CD4-positive, alpha-beta T cell (primary cell): ENCODE data around the gene PRSS36. TPM values are rescaled to one million over a fixed set of nuclear protein-coding genes. Genes with fewer than 3 reads are reported as not detected.

Experiments
- ATAC-seq: fragments of 200-7000 bp; cut with Tn5 transposase; one replicate; pipeline ENCODE4 v1.10.0; 2022; ENCODE audit warnings: mild to moderate bottlenecking; ENCODE audit not compliant: poor library complexity
- CTCF ChIA-PET: fragments of 350-600 bp; sonication (Branson Sonifier 250); formaldehyde crosslinking; loops from one replicate; lab custom pipeline; 2021; ENCODE audit warnings: antibody characterized with exemption, inconsistent platforms; lab: Charles Lee
- POLR2A ChIA-PET: fragments of 350-600 bp; sonication (Branson Sonifier 250); formaldehyde crosslinking; loops from one replicate; lab custom pipeline; 2021; ENCODE audit warnings: antibody characterized with exemption, inconsistent platforms; lab: Charles Lee
- DNase-seq, 14 experiments: peaks; one replicate each; pipeline ENCODE4 v3.0.0-alpha.2; 2013 to 2020; ENCODE audit warnings: mixed read lengths in 2 of 14
- H3K27ac ChIP-seq, 2 donors: one replicate each; pipeline versions ENCODE4 v1.5.1 to v1.7.0; 2013; ENCODE audit warnings: low read length in 2 of 2, low read depth in 1 of 2, mild to moderate bottlenecking in 1 of 2
- H3K27me3 ChIP-seq, 2 experiments: 1 replicate in 1 of 2; 2 replicates in 1 of 2; pipeline versions ENCODE4 v1.6.1 to v1.7.0; 2013; ENCODE audit warnings: low read length in 2 of 2, control low read depth in 1 of 2, mild to moderate bottlenecking in 1 of 2, moderate library complexity in 1 of 2; ENCODE audit not compliant: insufficient read depth in 2 of 2, control insufficient read depth in 1 of 2
- H3K36me3 ChIP-seq: one replicate; pipeline ENCODE4 v1.6.1; 2013; ENCODE audit warnings: low read length, control low read depth; ENCODE audit not compliant: insufficient read depth
- H3K4me1 ChIP-seq: one replicate; pipeline ENCODE4 v1.6.1; 2013; ENCODE audit warnings: low read length, control low read depth; ENCODE audit not compliant: insufficient read depth
- H3K4me3 ChIP-seq: one replicate; pipeline ENCODE4 v1.5.1; 2013; ENCODE audit warnings: mild to moderate bottlenecking, low read length, moderate library complexity
- H3K9me3 ChIP-seq, 2 experiments: 1 replicate in 1 of 2; 2 replicates in 1 of 2; pipeline versions ENCODE4 v1.6.1 to v1.7.0; 2013; ENCODE audit warnings: low read length in 2 of 2, mild to moderate bottlenecking in 2 of 2, control low read depth in 1 of 2, moderate library complexity in 1 of 2; ENCODE audit not compliant: control insufficient read depth in 1 of 2, insufficient read depth in 1 of 2
- H3K27ac Mint-ChIP-seq: one replicate; pipeline ENCODE4 v1.8.0; 2020; ENCODE audit warnings: mixed read lengths
- H3K27me3 Mint-ChIP-seq: one replicate; pipeline ENCODE4 v1.8.0; 2021; ENCODE audit warnings: mixed read lengths
- H3K36me3 Mint-ChIP-seq: one replicate; pipeline ENCODE4 v1.8.0; 2021; ENCODE audit warnings: low read depth, mixed read lengths
- H3K4me1 Mint-ChIP-seq: one replicate; pipeline ENCODE4 v1.8.0; 2021; ENCODE audit warnings: low read depth, mixed read lengths
- H3K4me3 Mint-ChIP-seq: one replicate; pipeline ENCODE4 v1.8.0; 2020; ENCODE audit warnings: mild to moderate bottlenecking, mixed read lengths
- H3K9me3 Mint-ChIP-seq: one replicate; pipeline ENCODE4 v1.8.0; 2020; ENCODE audit warnings: mixed read lengths
- intact Hi-C, 2 experiments: fragments of 100-400 bp; cut with DNase I in 1 of 2; cut with micrococcal nuclease in 1 of 2; formaldehyde crosslinking; loops; one replicate each; pipeline versions ENCODE4 v1.15.1 to v1.9.0; 2023 to 2025; cut with DNase I, micrococcal nuclease
- total RNA-seq, 174 experiments: library from RNA in 2 of 174; stranded (reverse) in 2 of 174; gene quantifications; one replicate each; pipeline ENCODE4 v1.2.3 and lab custom pipeline; 2021 to 2026
- TF ChIP-seq, protein P1 (sequence below): fragments of 200-600 bp; IDR thresholded peaks from one replicate; pipeline ENCODE4 v1.8.0; 2022; ENCODE audit warnings: antibody characterized with exemption, mild to moderate bottlenecking

The PRSS36 gene
- total RNA-seq, 2 experiments from 2014 or later: 0.33 to 0.56 TPM

DNA sequence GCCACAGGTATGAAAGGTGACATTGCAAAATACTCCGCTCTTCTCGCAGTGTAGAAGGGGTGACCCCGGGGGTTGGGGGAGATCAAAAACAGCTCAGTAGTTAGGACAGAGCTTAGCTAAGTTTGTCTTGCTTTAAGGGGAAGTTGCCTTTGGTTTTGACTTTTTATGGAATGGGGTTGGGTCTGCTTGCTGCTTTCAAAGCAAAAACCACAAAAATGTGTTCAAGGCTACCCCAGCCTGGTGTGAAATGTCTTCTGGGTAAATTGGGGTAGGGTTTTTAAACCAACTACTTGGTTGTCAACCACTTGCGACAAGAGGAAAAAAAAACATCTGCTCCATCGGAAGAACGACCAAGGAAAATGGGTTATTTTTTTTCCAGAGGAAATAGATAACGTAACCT, 36.3 kb upstream of the PRSS36 start:
- ChIA-PET POLR2A (interaction anchor here (0.6 to 6.6 kb wide), 4 partner anchors 9 to 112 kb away, joined by 4 to 89 read pairs (median 6); partner anchors contain the start of genes PYCARD, ZNF646 and ZNF668), CTCF (interaction anchor here (0.9 kb wide), 1 partner anchor 44 kb away, joined by 3 read pairs; no protein-coding TSS in a partner anchor)
- no peaks in the 10 kb centered on the region for H3K27me3 ChIP-seq
- H3K9me3 ChIP-seq: no peaks in the 10 kb centered on the region
- TF ChIP-seq, protein P1, sequence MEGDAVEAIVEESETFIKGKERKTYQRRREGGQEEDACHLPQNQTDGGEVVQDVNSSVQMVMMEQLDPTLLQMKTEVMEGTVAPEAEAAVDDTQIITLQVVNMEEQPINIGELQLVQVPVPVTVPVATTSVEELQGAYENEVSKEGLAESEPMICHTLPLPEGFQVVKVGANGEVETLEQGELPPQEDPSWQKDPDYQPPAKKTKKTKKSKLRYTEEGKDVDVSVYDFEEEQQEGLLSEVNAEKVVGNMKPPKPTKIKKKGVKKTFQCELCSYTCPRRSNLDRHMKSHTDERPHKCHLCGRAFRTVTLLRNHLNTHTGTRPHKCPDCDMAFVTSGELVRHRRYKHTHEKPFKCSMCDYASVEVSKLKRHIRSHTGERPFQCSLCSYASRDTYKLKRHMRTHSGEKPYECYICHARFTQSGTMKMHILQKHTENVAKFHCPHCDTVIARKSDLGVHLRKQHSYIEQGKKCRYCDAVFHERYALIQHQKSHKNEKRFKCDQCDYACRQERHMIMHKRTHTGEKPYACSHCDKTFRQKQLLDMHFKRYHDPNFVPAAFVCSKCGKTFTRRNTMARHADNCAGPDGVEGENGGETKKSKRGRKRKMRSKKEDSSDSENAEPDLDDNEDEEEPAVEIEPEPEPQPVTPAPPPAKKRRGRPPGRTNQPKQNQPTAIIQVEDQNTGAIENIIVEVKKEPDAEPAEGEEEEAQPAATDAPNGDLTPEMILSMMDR: no peak
- peaks cover 89% of the 10 kb centered on the region for H3K36me3 ChIP-seq
- H3K4me3 ChIP-seq: no peak overlapping the region
- peak overlapping the region; percentile 58 for H3K27ac Mint-ChIP-seq
- H3K4me1 Mint-ChIP-seq: peaks cover 98% of the 10 kb centered on the region
- peaks cover 67% of the 10 kb centered on the region for H3K4me1 ChIP-seq
- ATAC-seq: peak; percentile 15
- H3K4me3 Mint-ChIP-seq: peak overlapping the region; percentile 63
- H3K9me3 Mint-ChIP-seq: no peaks in the 10 kb centered on the region
- peak in 1 of 14 experiments; percentile 40 for DNase-seq
- intact Hi-C loops: loop anchor here (1.0 to 10.0 kb wide), 4 partner anchors 15 to 679 kb away; no protein-coding TSS in a partner anchor
- H3K27me3 Mint-ChIP-seq: no peaks in the 10 kb centered on the region
- no peak overlapping the region for H3K27ac ChIP-seq
- H3K36me3 Mint-ChIP-seq: peaks cover 99% of the 10 kb centered on the region

DNA sequence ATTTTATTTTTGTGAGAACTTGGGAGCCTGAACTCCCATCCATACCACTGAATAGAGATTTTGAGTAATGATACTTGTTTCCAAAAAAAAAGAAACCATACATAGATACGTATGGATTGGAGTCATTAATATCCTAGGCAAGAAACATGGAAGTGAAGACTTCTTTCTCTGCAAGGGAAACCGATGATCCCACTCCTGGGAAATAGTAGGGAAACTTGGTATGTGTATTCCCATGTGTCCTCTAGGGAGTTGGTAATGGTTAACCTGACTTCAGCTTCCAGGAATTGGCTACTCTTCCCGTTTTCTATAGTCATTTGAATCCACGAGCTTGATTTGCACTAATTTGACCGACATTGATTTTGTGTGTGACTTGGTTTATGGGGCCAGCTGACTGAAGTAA, 35.5 kb upstream of the PRSS36 start:
- no peak overlapping the region for H3K4me3 ChIP-seq

DNA sequence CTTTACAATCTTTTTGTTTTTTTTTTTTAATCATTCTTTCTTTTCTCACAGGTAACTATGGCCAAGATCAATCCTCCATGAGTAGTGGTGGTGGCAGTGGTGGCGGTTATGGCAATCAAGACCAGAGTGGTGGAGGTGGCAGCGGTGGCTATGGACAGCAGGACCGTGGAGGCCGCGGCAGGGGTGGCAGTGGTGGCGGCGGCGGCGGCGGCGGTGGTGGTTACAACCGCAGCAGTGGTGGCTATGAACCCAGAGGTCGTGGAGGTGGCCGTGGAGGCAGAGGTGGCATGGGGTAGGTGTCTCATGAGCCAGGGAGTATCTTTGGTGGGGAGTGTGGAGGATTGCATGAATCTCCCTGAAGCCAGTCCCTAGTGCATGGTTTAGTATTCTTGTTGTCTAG, 35.0 kb upstream of the PRSS36 start:
- peak overlapping the region; percentile 58 for H3K27ac Mint-ChIP-seq
- no peaks in the 10 kb centered on the region for H3K27me3 ChIP-seq
- CTCF ChIA-PET: no interaction called here
- intact Hi-C loops: loop anchor here (5.0 to 10.0 kb wide), 5 partner anchors 113 to 680 kb away; partner anchors contain the start of genes STX4 (in 1 of the 2), ZNF646 (in 1 of the 2) and ZNF668 (in 1 of the 2)
- no peaks in the 10 kb centered on the region for H3K9me3 ChIP-seq
- peaks cover 63% of the 10 kb centered on the region for H3K4me1 ChIP-seq
- TF ChIP-seq, protein P1: no peak
- DNase-seq: peak in 1 of 14 experiments; percentile 15
- no peaks in the 10 kb centered on the region for H3K9me3 Mint-ChIP-seq
- H3K36me3 Mint-ChIP-seq: peaks cover 99% of the 10 kb centered on the region
- H3K4me3 Mint-ChIP-seq: peak overlapping the region; percentile 65
- no peak overlapping the region for H3K4me3 ChIP-seq
- H3K27ac ChIP-seq: no peak overlapping the region
- H3K27me3 Mint-ChIP-seq: no peaks in the 10 kb centered on the region
- peaks cover 76% of the 10 kb centered on the region for H3K36me3 ChIP-seq
- peaks cover 90% of the 10 kb centered on the region for H3K4me1 Mint-ChIP-seq
- ATAC-seq: no peak
- POLR2A ChIA-PET: interaction anchor here (1.5 to 6.6 kb wide), 3 partner anchors 8 to 43 kb away, joined by 5 to 89 read pairs (median 6); partner anchors contain the start of gene PYCARD

More for the DNA sequence above, 35.5 kb upstream of the PRSS36 start:
- Histone ChIP-seq H3K27ac (no peak overlapping the region), H3K4me1 (peaks cover 67% of the 10 kb centered on the region), H3K27me3 (no peaks in the 10 kb centered on the region), H3K9me3 (no peaks in the 10 kb centered on the region), H3K36me3 (peaks cover 81% of the 10 kb centered on the region)
- POLR2A ChIA-PET: interaction anchor here (1.5 to 6.6 kb wide), 3 partner anchors 8 to 43 kb away, joined by 5 to 89 read pairs (median 6); partner anchors contain the start of gene PYCARD
- H3K4me3 Mint-ChIP-seq: peak overlapping the region; percentile 65
- H3K9me3 Mint-ChIP-seq: no peaks in the 10 kb centered on the region
- ATAC-seq (no peak), DNase-seq (no peak)
- peaks cover 99% of the 10 kb centered on the region for H3K36me3 Mint-ChIP-seq
- peaks cover 92% of the 10 kb centered on the region for H3K4me1 Mint-ChIP-seq
- H3K27ac Mint-ChIP-seq: peak overlapping the region; percentile 58
- CTCF ChIA-PET: no interaction called here
- H3K27me3 Mint-ChIP-seq: no peaks in the 10 kb centered on the region
- intact Hi-C loops: loop anchor here (10.0 kb wide), 3 partner anchors 149 to 679 kb away; no protein-coding TSS in a partner anchor
- TF ChIP-seq, protein P1: no peak
